WTC11 (cell line): Measurements from ENCODE around the gene TULP3. TPM values are rescaled to one million over a fixed set of nuclear protein-coding genes. Genes with fewer than 3 reads are reported as not detected.

Experiments used
- AFF4 ChIP-seq: sonication (generic); formaldehyde crosslinking; IDR thresholded peaks from 2 replicates; pipeline ENCODE4 v1.8.1; 2023; ENCODE audit warnings: mild to moderate bottlenecking, missing genetic modification reagents, borderline replicate concordance
- ATF6 ChIP-seq: sonication (generic); formaldehyde crosslinking; IDR thresholded peaks from 2 replicates; pipeline ENCODE4 v1.8.1; 2023; ENCODE audit warnings: mild to moderate bottlenecking, missing genetic modification reagents
- CREM ChIP-seq: sonication (generic); formaldehyde crosslinking; IDR thresholded peaks from 2 replicates; pipeline ENCODE4 v1.8.1; 2022; ENCODE audit warnings: mild to moderate bottlenecking, missing genetic modification reagents, moderate library complexity
- FOXJ3 ChIP-seq: sonication (generic); formaldehyde crosslinking; IDR thresholded peaks from 2 replicates; pipeline ENCODE4 v1.9.0; 2021; ENCODE audit warnings: missing genetic modification reagents, mild to moderate bottlenecking, borderline replicate concordance
- GTF2I ChIP-seq: fragments of 250-450 bp; sonication (Bioruptor Pico); conservative IDR thresholded peaks from 2 replicates; pipeline ENCODE4 v1.4.0; 2021; ENCODE audit warnings: mild to moderate bottlenecking
- MXD4 ChIP-seq: fragments of 250-450 bp; sonication (Bioruptor Pico); IDR thresholded peaks from 2 replicates; pipeline ENCODE4 v1.8.0; 2021; ENCODE audit warnings: mild to moderate bottlenecking, moderate library complexity, borderline replicate concordance
- NFE2L1 ChIP-seq: sonication (generic); formaldehyde crosslinking; IDR thresholded peaks from 2 replicates; pipeline ENCODE4 v1.8.1; 2023; ENCODE audit warnings: missing genetic modification reagents
- NFYB ChIP-seq: sonication (generic); formaldehyde crosslinking; conservative IDR thresholded peaks from 2 replicates; pipeline ENCODE4 v1.8.0; 2022; ENCODE audit warnings: low read depth, missing genetic modification reagents
- NR3C1 ChIP-seq: sonication (generic); formaldehyde crosslinking; conservative IDR thresholded peaks from 2 replicates; pipeline ENCODE4 v1.8.1; 2023; ENCODE audit warnings: low read depth, mild to moderate bottlenecking, missing genetic modification reagents
- PREB ChIP-seq: sonication (generic); formaldehyde crosslinking; IDR thresholded peaks from 2 replicates; pipeline ENCODE4 v1.8.1; 2022; ENCODE audit warnings: mild to moderate bottlenecking, missing genetic modification reagents, moderate library complexity, borderline replicate concordance
- PRRX2 ChIP-seq: fragments of 250-450 bp; sonication (Bioruptor Pico); IDR thresholded peaks from 2 replicates; pipeline ENCODE4 v1.8.0; 2021; ENCODE audit warnings: mild to moderate bottlenecking
- RORB ChIP-seq: fragments of 250-450 bp; sonication (Bioruptor Pico); IDR thresholded peaks from 2 replicates; pipeline ENCODE4 v1.9.0; 2021; ENCODE audit warnings: mild to moderate bottlenecking
- SMAD4 ChIP-seq: sonication (generic); formaldehyde crosslinking; IDR thresholded peaks from 2 replicates; pipeline ENCODE4 v1.8.0; 2022; ENCODE audit warnings: mild to moderate bottlenecking, missing genetic modification reagents
- SOX15 ChIP-seq: fragments of 250-450 bp; sonication (Bioruptor Pico); IDR thresholded peaks from 2 replicates; pipeline ENCODE4 v1.9.0; 2021; ENCODE audit warnings: mild to moderate bottlenecking
- TCF7 ChIP-seq: sonication (generic); formaldehyde crosslinking; IDR thresholded peaks from 2 replicates; pipeline ENCODE4 v1.8.0; 2022; ENCODE audit warnings: mild to moderate bottlenecking, low read depth, missing genetic modification reagents, moderate library complexity
- TEAD1 ChIP-seq: sonication (generic); formaldehyde crosslinking; IDR thresholded peaks from 2 replicates; pipeline ENCODE4 v1.8.0; 2022; ENCODE audit warnings: mild to moderate bottlenecking, missing genetic modification reagents
- TEAD4 ChIP-seq: sonication (generic); formaldehyde crosslinking; IDR thresholded peaks from 2 replicates; pipeline ENCODE4 v1.8.0; 2022; ENCODE audit warnings: mild to moderate bottlenecking, missing genetic modification reagents
- ZBTB21 ChIP-seq: sonication (generic); formaldehyde crosslinking; IDR thresholded peaks from 2 replicates; pipeline ENCODE4 v1.8.1; 2023; ENCODE audit warnings: mild to moderate bottlenecking, missing genetic modification reagents, borderline replicate concordance
- ZBTB43 ChIP-seq: sonication (generic); formaldehyde crosslinking; IDR thresholded peaks from 2 replicates; pipeline ENCODE4 v1.8.1; 2023; ENCODE audit warnings: mild to moderate bottlenecking, missing genetic modification reagents
- ZNF396 ChIP-seq: fragments of 250-450 bp; sonication (Bioruptor Pico); IDR thresholded peaks from 2 replicates; pipeline ENCODE4 v1.8.0; 2021; ENCODE audit warnings: mild to moderate bottlenecking, moderate library complexity, borderline replicate concordance
- ZNF423 ChIP-seq: fragments of 250-450 bp; sonication (Bioruptor Pico); IDR thresholded peaks from 2 replicates; pipeline ENCODE4 v2.1.2; 2022; ENCODE audit warnings: mild to moderate bottlenecking, moderate library complexity
- total RNA-seq: library from RNA; stranded (reverse); gene quantifications from 3 replicates; pipeline ENCODE4 v1.2.3, GENCODE V29; 2021
- TF ChIP-seq, protein P1 (sequence below): sonication (generic); formaldehyde crosslinking; IDR thresholded peaks from 2 replicates; pipeline ENCODE4 v1.8.0; 2023; ENCODE audit warnings: mild to moderate bottlenecking, missing genetic modification reagents
- TF ChIP-seq, protein P2 (sequence below): sonication (generic); formaldehyde crosslinking; IDR thresholded peaks from 2 replicates; pipeline ENCODE4 v1.8.1; 2022; ENCODE audit warnings: low read depth, missing genetic modification reagents, borderline replicate concordance
- TF ChIP-seq, protein P3 (sequence below): fragments of 250-450 bp; sonication (Bioruptor Pico); IDR thresholded peaks from 2 replicates; pipeline ENCODE4 v1.9.0; 2021; ENCODE audit warnings: moderate library complexity, mild to moderate bottlenecking, inconsistent platforms, borderline replicate concordance

TULP3 gene
- total RNA-seq, 1 experiment from 2014 or later, result 17.4 TPM

GRCh38 chr12:2959505-2960389 is 69.1 kb downstream of the TULP3 start (continued):
- TF ChIP-seq TEAD4 (CRISPR knock-in tag) (no peak), ZNF396 (CRISPR knock-in tag) (no peak), FOXJ3 (CRISPR knock-in tag) (no peak), AFF4 (CRISPR knock-in tag) (no peak), RORB (no peak), ZNF423 (CRISPR knock-in tag) (no peak), MXD4 (no peak), SMAD4 (CRISPR knock-in tag) (no peak), NFE2L1 (CRISPR knock-in tag) (0 out of 2 replicates have a peak, but pooled peaks have one; percentile 9), SOX15 (CRISPR knock-in tag) (no peak), TCF7 (CRISPR knock-in tag) (0 out of 2 replicates have a peak, but pooled peaks have one; percentile 73), ZBTB21 (CRISPR knock-in tag) (no peak), GTF2I (CRISPR knock-in tag) (no peak), NR3C1 (CRISPR knock-in tag) (no peak; the same call in 1 of the 2 replicates), ATF6 (CRISPR knock-in tag) (no peak), PRRX2 (CRISPR knock-in tag) (peak; percentile 60; the same call in 1 of the 2 replicates), ZBTB43 (0 out of 2 replicates have a peak, but pooled peaks have one; percentile 54), CREM (CRISPR knock-in tag) (peak; percentile 65; the same call in 1 of the 2 replicates), NFYB (CRISPR knock-in tag) (no peak), TEAD1 (CRISPR knock-in tag) (no peak), PREB (CRISPR knock-in tag) (no peak)
- TF ChIP-seq, protein P1, sequence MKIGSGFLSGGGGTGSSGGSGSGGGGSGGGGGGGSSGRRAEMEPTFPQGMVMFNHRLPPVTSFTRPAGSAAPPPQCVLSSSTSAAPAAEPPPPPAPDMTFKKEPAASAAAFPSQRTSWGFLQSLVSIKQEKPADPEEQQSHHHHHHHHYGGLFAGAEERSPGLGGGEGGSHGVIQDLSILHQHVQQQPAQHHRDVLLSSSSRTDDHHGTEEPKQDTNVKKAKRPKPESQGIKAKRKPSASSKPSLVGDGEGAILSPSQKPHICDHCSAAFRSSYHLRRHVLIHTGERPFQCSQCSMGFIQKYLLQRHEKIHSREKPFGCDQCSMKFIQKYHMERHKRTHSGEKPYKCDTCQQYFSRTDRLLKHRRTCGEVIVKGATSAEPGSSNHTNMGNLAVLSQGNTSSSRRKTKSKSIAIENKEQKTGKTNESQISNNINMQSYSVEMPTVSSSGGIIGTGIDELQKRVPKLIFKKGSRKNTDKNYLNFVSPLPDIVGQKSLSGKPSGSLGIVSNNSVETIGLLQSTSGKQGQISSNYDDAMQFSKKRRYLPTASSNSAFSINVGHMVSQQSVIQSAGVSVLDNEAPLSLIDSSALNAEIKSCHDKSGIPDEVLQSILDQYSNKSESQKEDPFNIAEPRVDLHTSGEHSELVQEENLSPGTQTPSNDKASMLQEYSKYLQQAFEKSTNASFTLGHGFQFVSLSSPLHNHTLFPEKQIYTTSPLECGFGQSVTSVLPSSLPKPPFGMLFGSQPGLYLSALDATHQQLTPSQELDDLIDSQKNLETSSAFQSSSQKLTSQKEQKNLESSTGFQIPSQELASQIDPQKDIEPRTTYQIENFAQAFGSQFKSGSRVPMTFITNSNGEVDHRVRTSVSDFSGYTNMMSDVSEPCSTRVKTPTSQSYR, result peak; percentile 66; the same call in 1 of the 2 replicates
- TF ChIP-seq, protein P2, sequence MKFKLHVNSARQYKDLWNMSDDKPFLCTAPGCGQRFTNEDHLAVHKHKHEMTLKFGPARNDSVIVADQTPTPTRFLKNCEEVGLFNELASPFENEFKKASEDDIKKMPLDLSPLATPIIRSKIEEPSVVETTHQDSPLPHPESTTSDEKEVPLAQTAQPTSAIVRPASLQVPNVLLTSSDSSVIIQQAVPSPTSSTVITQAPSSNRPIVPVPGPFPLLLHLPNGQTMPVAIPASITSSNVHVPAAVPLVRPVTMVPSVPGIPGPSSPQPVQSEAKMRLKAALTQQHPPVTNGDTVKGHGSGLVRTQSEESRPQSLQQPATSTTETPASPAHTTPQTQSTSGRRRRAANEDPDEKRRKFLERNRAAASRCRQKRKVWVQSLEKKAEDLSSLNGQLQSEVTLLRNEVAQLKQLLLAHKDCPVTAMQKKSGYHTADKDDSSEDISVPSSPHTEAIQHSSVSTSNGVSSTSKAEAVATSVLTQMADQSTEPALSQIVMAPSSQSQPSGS (CRISPR knock-in tag), result no peak
- TF ChIP-seq, protein P3, sequence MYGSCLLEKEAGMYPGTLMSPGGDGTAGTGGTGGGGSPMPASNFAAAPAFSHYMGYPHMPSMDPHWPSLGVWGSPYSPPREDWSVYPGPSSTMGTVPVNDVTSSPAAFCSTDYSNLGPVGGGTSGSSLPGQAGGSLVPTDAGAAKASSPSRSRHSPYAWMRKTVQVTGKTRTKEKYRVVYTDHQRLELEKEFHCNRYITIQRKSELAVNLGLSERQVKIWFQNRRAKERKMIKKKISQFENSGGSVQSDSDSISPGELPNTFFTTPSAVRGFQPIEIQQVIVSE (CRISPR knock-in tag), result no peak
